GM12801 (cell line): ENCODE measurements around the gene PTEN.

Experiments used
- CTCF ChIP-seq: IDR thresholded peaks from one replicate; pipeline ENCODE4 v1.5.1; 2011; ENCODE audit warnings: control low read depth; ENCODE audit not compliant: insufficient read length; ENCODE audit errors: extremely low read depth

The PTEN gene

GRCh38 chr10:87862679-87863052, 759 bp upstream of the PTEN start:
- no peak for TF ChIP-seq CTCF

GRCh38 chr10:87864496-87865059, 1.2 kb downstream of the PTEN start:
- no peak for TF ChIP-seq CTCF

GRCh38 chr10:87865241-87865881, 1.9 kb downstream of the PTEN start:
- TF ChIP-seq CTCF: no peak

GRCh38 chr10:87866412-87866974, 3.1 kb downstream of the PTEN start:
- no peak for TF ChIP-seq CTCF

- TF ChIP-seq CTCF: no peak
These were observed 4.0 kb downstream of the PTEN start for GRCh38 chr10:87867453-87867852.

GRCh38 chr10:87868277-87868676, 4.9 kb downstream of the PTEN start:
- no peak for TF ChIP-seq CTCF

GRCh38 chr10:87869773-87870551, 6.5 kb downstream of the PTEN start:
- TF ChIP-seq CTCF: no peak
